Astrocyte (in vitro differentiated cells and primary cell): ENCODE results near the gene TOR4A. TPM values are rescaled to one million over a fixed set of nuclear protein-coding genes. Genes with fewer than 3 reads are reported as not detected.
A peak's percentile ranks its signal among the peaks of the same experiment; 100 is the strongest.

Experiments used
- DNase-seq: peaks from one replicate; pipeline ENCODE4 v3.0.0-alpha.2; 2010; ENCODE audit warnings: low read depth
- FAIRE-seq: peaks from 2 replicates; lab custom pipeline; 2011; peaks lifted over from hg19 to GRCh38; lab: Jason Lieb, UNC
- H2AFZ ChIP-seq: 2 replicates; pipeline ENCODE4 v1.6.0; 2012; ENCODE audit warnings: low read depth, low read length, inconsistent platforms
- H3K27ac ChIP-seq: 2 replicates; pipeline ENCODE4 v1.5.1; 2011; ENCODE audit warnings: low read depth, low read length, inconsistent platforms
- H3K27me3 ChIP-seq: 2 replicates; pipeline ENCODE4 v1.6.0; 2011; ENCODE audit warnings: low read length, inconsistent platforms; ENCODE audit not compliant: insufficient read depth
- H3K36me3 ChIP-seq: 2 replicates; pipeline ENCODE4 v1.5.1; 2011; ENCODE audit warnings: low read length, inconsistent platforms; ENCODE audit not compliant: insufficient read depth
- H3K4me1 ChIP-seq: 2 replicates; pipeline ENCODE4 v1.5.1; 2011; ENCODE audit warnings: low read length, inconsistent platforms; ENCODE audit not compliant: insufficient read depth
- H3K4me2 ChIP-seq: 2 replicates; pipeline ENCODE4 v1.6.0; 2012; ENCODE audit warnings: low read length, inconsistent platforms
- H3K4me3 ChIP-seq: 2 replicates; pipeline ENCODE4 v1.5.1; 2011; ENCODE audit warnings: low read depth, mild to moderate bottlenecking, low read length, inconsistent platforms; ENCODE audit not compliant: insufficient read depth
- H3K79me2 ChIP-seq: 2 replicates; pipeline ENCODE4 v1.6.0; 2012; ENCODE audit warnings: mild to moderate bottlenecking, low read length, inconsistent platforms; ENCODE audit not compliant: insufficient read depth
- H3K9ac ChIP-seq: 2 replicates; pipeline ENCODE4 v1.6.0; 2012; ENCODE audit warnings: mild to moderate bottlenecking, low read length, inconsistent platforms
- H3K9me3 ChIP-seq: 2 replicates; pipeline ENCODE4 v1.5.1; 2012; ENCODE audit warnings: low read depth, mild to moderate bottlenecking, low read length, inconsistent platforms; ENCODE audit not compliant: insufficient read depth
- H4K20me1 ChIP-seq: 2 replicates; pipeline ENCODE4 v1.6.0; 2012; ENCODE audit warnings: low read length, inconsistent platforms; ENCODE audit not compliant: insufficient read depth
- H3K27ac Mint-ChIP-seq: one replicate; pipeline ENCODE4 v1.8.0; 2021; ENCODE audit warnings: mild to moderate bottlenecking, mixed read lengths; ENCODE audit not compliant: unreplicated experiment
- H3K27me3 Mint-ChIP-seq: one replicate; pipeline ENCODE4 v1.8.0; 2021; ENCODE audit warnings: low read depth, mixed read lengths; ENCODE audit not compliant: unreplicated experiment
- H3K36me3 Mint-ChIP-seq: one replicate; pipeline ENCODE4 v1.8.0; 2021; ENCODE audit warnings: low read depth, mixed read lengths; ENCODE audit not compliant: unreplicated experiment
- H3K4me1 Mint-ChIP-seq: one replicate; pipeline ENCODE4 v1.8.0; 2021; ENCODE audit warnings: low read depth, mixed read lengths; ENCODE audit not compliant: unreplicated experiment
- H3K4me3 Mint-ChIP-seq: one replicate; pipeline ENCODE4 v1.8.0; 2021; ENCODE audit warnings: mild to moderate bottlenecking, moderate library complexity, mixed read lengths; ENCODE audit not compliant: unreplicated experiment
- H3K9me3 Mint-ChIP-seq: one replicate; pipeline ENCODE4 v1.8.0; 2021; ENCODE audit warnings: mild to moderate bottlenecking, mixed read lengths; ENCODE audit not compliant: unreplicated experiment
- EZH2 ChIP-seq: IDR thresholded peaks from 2 replicates; pipeline ENCODE4 v1.6.1; 2012; ENCODE audit warnings: mild to moderate bottlenecking, low read length, inconsistent platforms; ENCODE audit not compliant: insufficient read depth
- total RNA-seq: library from RNA; stranded (reverse); gene quantifications from 2 replicates; pipeline ENCODE4 v1.2.1, GENCODE V29; 2021
- TF ChIP-seq, protein P1 (sequence below): IDR thresholded peaks from 2 replicates; pipeline ENCODE4 v1.5.1; 2011; ENCODE audit warnings: low read depth, mild to moderate bottlenecking, inconsistent platforms, low read length, moderate library complexity; ENCODE audit not compliant: insufficient read depth

Gene TOR4A
- total RNA-seq, 1 donor from 2014 or later: 11.8 TPM

DNA sequence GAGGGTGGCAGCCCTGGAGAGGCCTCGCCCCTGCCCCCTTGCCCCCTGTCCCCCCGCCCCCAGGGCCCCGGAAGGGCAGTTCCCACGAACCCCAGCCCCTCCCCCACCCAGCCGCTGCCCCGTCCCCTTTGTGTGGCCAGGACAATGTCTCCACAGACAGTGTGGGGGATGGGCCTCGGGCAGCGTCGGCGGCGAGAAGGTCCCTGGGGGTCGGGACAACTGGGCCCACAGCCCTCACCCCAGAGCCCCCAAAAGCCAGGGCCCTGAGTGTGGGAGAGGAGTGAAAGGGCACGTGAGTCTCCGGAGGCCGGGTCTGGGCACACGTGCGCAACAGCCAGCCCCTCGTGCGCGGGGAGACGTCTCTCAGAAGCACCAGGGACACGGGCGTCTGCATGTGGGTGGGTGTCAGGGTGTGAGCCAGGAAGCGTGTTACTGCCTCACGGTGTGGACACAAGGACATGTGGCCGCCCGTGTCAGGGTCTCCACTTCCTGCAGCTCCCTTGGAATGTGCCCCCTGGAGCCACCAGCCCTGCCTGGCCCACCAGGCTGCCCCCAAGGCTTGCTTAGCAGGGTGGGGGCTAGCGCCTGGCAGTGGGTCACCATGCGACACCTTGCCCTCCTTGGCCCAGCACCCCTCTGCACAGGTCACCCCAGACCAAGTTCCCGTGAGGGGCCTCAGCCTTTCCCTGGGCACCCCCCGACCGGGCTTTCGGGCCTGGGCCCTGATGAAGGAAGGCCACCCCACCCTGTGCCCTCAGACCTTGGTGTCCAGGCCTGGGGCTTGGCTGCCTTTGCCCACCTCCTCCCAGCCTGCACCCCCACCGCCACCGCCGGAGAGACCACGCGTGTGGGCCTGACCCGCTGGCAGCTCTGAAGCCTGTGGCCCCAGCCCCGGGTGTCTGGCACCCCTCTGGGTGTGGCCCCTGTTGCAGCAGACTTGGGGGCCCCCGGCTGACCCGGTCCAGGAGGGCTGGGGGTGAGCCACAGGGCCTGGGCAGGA is 37.3 kb downstream of the TOR4A start:
- DNase-seq: no peak
- no peak for TF ChIP-seq EZH2
- TF ChIP-seq, protein P1, sequence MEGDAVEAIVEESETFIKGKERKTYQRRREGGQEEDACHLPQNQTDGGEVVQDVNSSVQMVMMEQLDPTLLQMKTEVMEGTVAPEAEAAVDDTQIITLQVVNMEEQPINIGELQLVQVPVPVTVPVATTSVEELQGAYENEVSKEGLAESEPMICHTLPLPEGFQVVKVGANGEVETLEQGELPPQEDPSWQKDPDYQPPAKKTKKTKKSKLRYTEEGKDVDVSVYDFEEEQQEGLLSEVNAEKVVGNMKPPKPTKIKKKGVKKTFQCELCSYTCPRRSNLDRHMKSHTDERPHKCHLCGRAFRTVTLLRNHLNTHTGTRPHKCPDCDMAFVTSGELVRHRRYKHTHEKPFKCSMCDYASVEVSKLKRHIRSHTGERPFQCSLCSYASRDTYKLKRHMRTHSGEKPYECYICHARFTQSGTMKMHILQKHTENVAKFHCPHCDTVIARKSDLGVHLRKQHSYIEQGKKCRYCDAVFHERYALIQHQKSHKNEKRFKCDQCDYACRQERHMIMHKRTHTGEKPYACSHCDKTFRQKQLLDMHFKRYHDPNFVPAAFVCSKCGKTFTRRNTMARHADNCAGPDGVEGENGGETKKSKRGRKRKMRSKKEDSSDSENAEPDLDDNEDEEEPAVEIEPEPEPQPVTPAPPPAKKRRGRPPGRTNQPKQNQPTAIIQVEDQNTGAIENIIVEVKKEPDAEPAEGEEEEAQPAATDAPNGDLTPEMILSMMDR: no peak
- no peak overlapping the region for H2AFZ ChIP-seq
- Mint-ChIP-seq H3K36me3 (no peaks in the 10 kb centered on the region), H3K27me3 (no peaks in the 10 kb centered on the region), H3K4me3 (no peak overlapping the region), H3K4me1 (no peaks in the 10 kb centered on the region), H3K9me3 (no peaks in the 10 kb centered on the region), H3K27ac (no peak overlapping the region)
- no peak overlapping the region for H3K27ac ChIP-seq
- H3K36me3 ChIP-seq: no peaks in the 10 kb centered on the region
- H3K79me2 ChIP-seq: no peaks in the 10 kb centered on the region
- H3K9me3 ChIP-seq: no peaks in the 10 kb centered on the region
- FAIRE-seq: no peak
- no peak overlapping the region for H3K4me2 ChIP-seq
- H3K9ac ChIP-seq: no peak overlapping the region
- no peaks in the 10 kb centered on the region for H3K27me3 ChIP-seq
- H3K4me3 ChIP-seq: no peak overlapping the region
- no peaks in the 10 kb centered on the region for H4K20me1 ChIP-seq
- peaks cover 5% of the 10 kb centered on the region for H3K4me1 ChIP-seq

DNA sequence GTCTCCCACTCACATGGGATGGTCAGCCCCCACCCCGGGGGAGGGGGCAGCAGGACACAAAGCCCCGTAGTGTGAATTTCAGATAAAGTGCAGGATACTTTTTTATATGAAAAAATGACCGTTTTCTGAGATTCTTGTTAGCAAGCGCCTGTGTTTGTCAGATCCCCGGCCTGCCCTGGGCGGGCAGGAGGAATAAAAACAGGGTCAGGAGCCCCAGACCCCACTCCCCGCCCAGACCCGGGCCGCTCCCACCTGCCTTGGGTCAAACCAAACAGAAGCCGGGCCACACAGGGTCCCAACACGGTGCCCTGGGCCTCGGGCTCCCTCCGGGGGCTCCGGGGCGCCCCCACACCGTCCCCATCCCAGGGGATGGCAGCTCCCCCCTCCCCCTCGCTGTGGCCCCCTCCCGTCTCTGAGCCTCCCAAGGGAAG is 38.1 kb downstream of the TOR4A start:
- DNase-seq: no peak
- no peak overlapping the region for H3K4me3 Mint-ChIP-seq
- H4K20me1 ChIP-seq: no peaks in the 10 kb centered on the region
- no peaks in the 10 kb centered on the region for H3K9me3 Mint-ChIP-seq
- no peak for TF ChIP-seq EZH2
- TF ChIP-seq, protein P1: no peak
- no peak overlapping the region for H3K4me3 ChIP-seq
- FAIRE-seq: no peak
- no peaks in the 10 kb centered on the region for H3K36me3 ChIP-seq
- H3K4me1 Mint-ChIP-seq: no peaks in the 10 kb centered on the region
- H3K27ac ChIP-seq: no peak overlapping the region
- H3K27me3 Mint-ChIP-seq: no peaks in the 10 kb centered on the region
- peaks cover 5% of the 10 kb centered on the region for H3K4me1 ChIP-seq
- no peak overlapping the region for H2AFZ ChIP-seq
- H3K4me2 ChIP-seq: peak overlapping the region; percentile 30
- H3K9me3 ChIP-seq: no peaks in the 10 kb centered on the region
- no peaks in the 10 kb centered on the region for H3K27me3 ChIP-seq
- no peaks in the 10 kb centered on the region for H3K36me3 Mint-ChIP-seq
- H3K79me2 ChIP-seq: no peaks in the 10 kb centered on the region
- H3K27ac Mint-ChIP-seq: no peak overlapping the region
- H3K9ac ChIP-seq: no peak overlapping the region
